H1 (cell line): ENCODE data around the gene RAB30. TPM values are rescaled to one million over a fixed set of nuclear protein-coding genes. Genes with fewer than 3 reads are reported as not detected.

Experiments used
- CTCF ChIA-PET: fragments of 300-600 bp; sonication (Branson Sonifier 250); formaldehyde crosslinking; loops from one replicate; lab custom pipeline; 2021; ENCODE audit not compliant: partially characterized antibody; lab: Charles Lee
- POLR2A ChIA-PET: fragments of 300-600 bp; sonication (Branson Sonifier 250); formaldehyde crosslinking; loops from one replicate; lab custom pipeline; 2021; ENCODE audit warnings: inconsistent platforms; ENCODE audit not compliant: partially characterized antibody; lab: Charles Lee
- DNase-seq, 2 experiments: peaks; one replicate each; pipeline versions ENCODE4 v3.0.0 to v3.0.0-alpha.2; 2010 to 2022; ENCODE audit warnings: low spot score in 2 of 2, low read depth in 1 of 2, mixed read lengths in 1 of 2
- FAIRE-seq: peaks from 2 replicates; lab custom pipeline; 2011; peaks lifted over from hg19 to GRCh38; lab: Jason Lieb, UNC
- H2AFZ ChIP-seq: 2 replicates; pipeline ENCODE4 v1.8.1; 2012; ENCODE audit warnings: low read length, inconsistent platforms
- H2AK5ac ChIP-seq: 2 replicates; pipeline ENCODE4 v1.6.1; 2013; ENCODE audit warnings: low read depth, low read length
- H2BK120ac ChIP-seq: replicated peaks from 2 replicates; pipeline ENCODE3; 2013; ENCODE audit warnings: low read depth, low read length, inconsistent platforms
- H2BK12ac ChIP-seq: 2 replicates; pipeline ENCODE4 v1.6.1; 2013; ENCODE audit warnings: low read depth, low read length
- H2BK15ac ChIP-seq: 2 replicates; pipeline ENCODE4 v1.6.1; 2013; ENCODE audit warnings: low read length
- H2BK20ac ChIP-seq: 2 replicates; pipeline ENCODE4 v1.6.1; 2013; ENCODE audit warnings: low read length
- H2BK5ac ChIP-seq: 2 replicates; pipeline ENCODE4 v1.6.1; 2013; ENCODE audit warnings: low read depth, low read length
- H3K14ac ChIP-seq: 2 replicates; pipeline ENCODE4 v1.6.1; 2013; ENCODE audit warnings: inconsistent platforms; ENCODE audit not compliant: insufficient read length
- H3K18ac ChIP-seq: 2 replicates; pipeline ENCODE4 v1.6.1; 2013; ENCODE audit warnings: low read length; ENCODE audit errors: extremely low read depth
- H3K23ac ChIP-seq: 2 replicates; pipeline ENCODE4 v1.6.1; 2013; ENCODE audit warnings: inconsistent platforms; ENCODE audit not compliant: insufficient read length
- H3K23me2 ChIP-seq: 2 replicates; pipeline ENCODE4 v1.6.1; 2013; ENCODE audit warnings: low read depth, low read length
- H3K27ac ChIP-seq: 2 replicates; pipeline ENCODE4 v1.6.1; 2011; ENCODE audit warnings: low read depth, low read length, inconsistent platforms
- H3K27me3 ChIP-seq, 4 experiments: replicated peaks in 1 of 4; 1 replicate in 1 of 4; 2 replicates in 3 of 4; pipeline versions ENCODE4 v1.6.1 to v1.8.1; 2011 to 2013; ENCODE audit warnings: low read length in 3 of 4, mild to moderate bottlenecking in 3 of 4, inconsistent platforms in 2 of 4, mixed read lengths in 2 of 4, moderate library complexity in 1 of 4; ENCODE audit not compliant: control insufficient read depth in 3 of 4, insufficient read depth in 3 of 4; ENCODE audit errors: extremely low read depth in 1 of 4
- H3K36me3 ChIP-seq, 4 experiments: 2 replicates each; pipeline versions ENCODE4 v1.6.1 to v1.8.1; 2011 to 2013; ENCODE audit warnings: mild to moderate bottlenecking in 4 of 4, low read length in 3 of 4, moderate library complexity in 2 of 4, control low read depth in 1 of 4, inconsistent platforms in 1 of 4; ENCODE audit not compliant: insufficient read depth in 4 of 4, control insufficient read depth in 2 of 4
- H3K4ac ChIP-seq: replicated peaks from 2 replicates; pipeline ENCODE3; 2013; ENCODE audit warnings: low read length, low read depth, mixed read lengths, inconsistent platforms; ENCODE audit not compliant: insufficient read length
- H3K4me1 ChIP-seq, 4 experiments: replicated peaks in 1 of 4; 1 replicate in 1 of 4; 2 replicates in 3 of 4; pipeline versions ENCODE4 v1.6.1 to v1.8.1; 2011 to 2013; ENCODE audit warnings: low read length in 3 of 4, inconsistent platforms in 2 of 4, mixed read lengths in 1 of 4; ENCODE audit not compliant: insufficient read depth in 4 of 4, control insufficient read depth in 3 of 4
- H3K4me2 ChIP-seq, 2 experiments: 2 replicates each; pipeline versions ENCODE4 v1.6.1 to v1.8.1; 2011 to 2013; ENCODE audit warnings: low read depth in 2 of 2, low read length in 2 of 2, control low read depth in 1 of 2, inconsistent platforms in 1 of 2, mild to moderate bottlenecking in 1 of 2; ENCODE audit not compliant: insufficient read depth in 1 of 2
- H3K4me3 ChIP-seq, 4 experiments: fragments of 200-600, 300-600 bp in 1 of 4; sonication (generic), shearing (Covaris generic), sonication (Bioruptor Twin) in 1 of 4; 2 replicates each; pipeline versions ENCODE4 v1.5.1 to v1.8.1; 2011 to 2016; ENCODE audit warnings: low read length in 4 of 4, low read depth in 3 of 4, control low read depth in 2 of 4, inconsistent platforms in 2 of 4, mild to moderate bottlenecking in 2 of 4, mixed read lengths in 1 of 4, moderate library complexity in 1 of 4; ENCODE audit not compliant: insufficient read depth in 2 of 4; ENCODE audit errors: extremely low read depth in 1 of 4
- H3K56ac ChIP-seq: replicated peaks from 2 replicates; pipeline ENCODE3; 2013; ENCODE audit warnings: low read depth, mild to moderate bottlenecking, mixed read lengths, low read length, inconsistent platforms; ENCODE audit not compliant: insufficient read length
- H3K79me1 ChIP-seq: 2 replicates; pipeline ENCODE4 v1.6.1; 2013; ENCODE audit warnings: low read depth, low read length, control low read depth
- H3K79me2 ChIP-seq, 2 experiments: 2 replicates each; pipeline versions ENCODE4 v1.6.1 to v1.8.1; 2012 to 2013; ENCODE audit warnings: low read length in 2 of 2, mild to moderate bottlenecking in 2 of 2, inconsistent platforms in 1 of 2; ENCODE audit not compliant: insufficient read depth in 2 of 2, control insufficient read depth in 1 of 2
- H3K9ac ChIP-seq, 4 experiments: replicated peaks in 1 of 4; 1 replicate in 1 of 4; 2 replicates in 3 of 4; pipeline versions ENCODE4 v1.6.1 to v1.8.1; 2011 to 2013; ENCODE audit warnings: low read depth in 3 of 4, low read length in 3 of 4, control low read depth in 2 of 4, mild to moderate bottlenecking in 2 of 4, moderate library complexity in 2 of 4, inconsistent platforms in 1 of 4; ENCODE audit errors: extremely low read depth in 1 of 4
- H3K9me3 ChIP-seq, 2 experiments: 2 replicates each; pipeline versions ENCODE4 v1.6.1 to v1.8.1; 2012 to 2013; ENCODE audit warnings: mild to moderate bottlenecking in 2 of 2, moderate library complexity in 2 of 2, control low read depth in 1 of 2, inconsistent platforms in 1 of 2, low read depth in 1 of 2, low read length in 1 of 2, mixed read lengths in 1 of 2; ENCODE audit not compliant: insufficient read depth in 2 of 2
- H4K20me1 ChIP-seq, 2 experiments: replicated peaks in 1 of 2; 2 replicates each; pipeline versions ENCODE3 to v1.8.1; 2011 to 2013; ENCODE audit warnings: inconsistent platforms in 2 of 2, low read length in 2 of 2, mild to moderate bottlenecking in 1 of 2; ENCODE audit not compliant: insufficient read depth in 2 of 2, control insufficient read depth in 1 of 2
- H4K5ac ChIP-seq: 2 replicates; pipeline ENCODE4 v1.6.1; 2013; ENCODE audit warnings: low read length, low read depth, mixed read lengths, inconsistent platforms; ENCODE audit not compliant: insufficient read length
- H4K8ac ChIP-seq: 2 replicates; pipeline ENCODE4 v1.8.0; 2013; ENCODE audit warnings: mild to moderate bottlenecking, moderate library complexity, low read length, inconsistent platforms; ENCODE audit not compliant: insufficient read depth; ENCODE audit errors: extremely low read depth
- H4K91ac ChIP-seq: replicated peaks from 2 replicates; pipeline ENCODE3; 2013; ENCODE audit warnings: low read length, mixed read lengths, inconsistent platforms; ENCODE audit not compliant: insufficient read length
- ASH2L ChIP-seq: fragments of 200-600, 300-600 bp; sonication (generic); IDR thresholded peaks from one replicate; pipeline ENCODE4 v1.7.1; 2017; ENCODE audit warnings: low read length
- BACH1 ChIP-seq: IDR thresholded peaks from 2 replicates; pipeline ENCODE4 v1.6.1; 2012; ENCODE audit warnings: low read length, improper control_type of control experiment
- CTCF ChIP-seq, 3 experiments: IDR thresholded peaks; 1 replicate in 2 of 3; 2 replicates in 1 of 3; pipeline versions ENCODE4 v1.5.1 to v1.6.1; 2011; ENCODE audit warnings: low read length in 3 of 3, mild to moderate bottlenecking in 3 of 3, inconsistent platforms in 2 of 3, low read depth in 1 of 3, moderate library complexity in 1 of 3; ENCODE audit not compliant: insufficient read depth in 1 of 3; ENCODE audit errors: control extremely low read depth in 1 of 3
- E2F6 ChIP-seq: IDR thresholded peaks from 2 replicates; pipeline ENCODE4 v1.6.1; 2012; ENCODE audit warnings: inconsistent platforms
- FOSL1 ChIP-seq: IDR thresholded peaks from 2 replicates; pipeline ENCODE4 v1.6.1; 2011; ENCODE audit warnings: mild to moderate bottlenecking, low read depth, low read length, moderate library complexity; ENCODE audit not compliant: insufficient read depth
- GTF2F1 ChIP-seq: IDR thresholded peaks from 2 replicates; pipeline ENCODE4 v1.6.1; 2012; ENCODE audit warnings: low read depth, low read length, improper control_type of control experiment, borderline replicate concordance
- NRF1 ChIP-seq: IDR thresholded peaks from 2 replicates; pipeline ENCODE4 v1.6.1; 2011; ENCODE audit warnings: mild to moderate bottlenecking, low read depth, low read length, improper control_type of control experiment
- RFX5 ChIP-seq: IDR thresholded peaks from 2 replicates; pipeline ENCODE4 v1.6.1; 2011; ENCODE audit warnings: low read depth, low read length, improper control_type of control experiment, borderline replicate concordance
- SIX5 ChIP-seq: IDR thresholded peaks from 2 replicates; pipeline ENCODE4 v1.6.1; 2011; ENCODE audit warnings: mild to moderate bottlenecking, low read depth, low read length
- TAF1 ChIP-seq: IDR thresholded peaks from 2 replicates; pipeline ENCODE4 v1.6.1; 2011; ENCODE audit warnings: mild to moderate bottlenecking, low read depth, low read length
- TBP ChIP-seq: IDR thresholded peaks from 2 replicates; pipeline ENCODE4 v1.6.1; 2011; ENCODE audit warnings: low read depth, low read length, improper control_type of control experiment
- YY1 ChIP-seq: IDR thresholded peaks from 2 replicates; pipeline ENCODE4 v1.6.1; 2011; ENCODE audit warnings: low read depth, mild to moderate bottlenecking, low read length
- WGBS, 2 experiments: shearing (Covaris generic) in 1 of 2; methylation state at CpG; one replicate each; pipeline versions ENCODE4 v1.1.6 to v1.1.7; 2013 to 2015; ENCODE audit warnings: low lambda C conversion rate in 2 of 2, mixed read lengths in 2 of 2, inconsistent platforms in 1 of 2, low coverage in 1 of 2, missing lambda C conversion rate in 1 of 2; ENCODE audit not compliant: insufficient replicate concordance in 2 of 2, insufficient coverage in 1 of 2, insufficient read length in 1 of 2; ENCODE audit errors: extremely low coverage in 1 of 2, missing lambda C conversion rate in 1 of 2; 5-methylcytosine and 5-hydroxymethylcytosine counted together
- polyA plus RNA-seq, 7 experiments: library from polyadenylated mRNA; depleted of rRNA in 3 of 7; stranded (reverse) in 5 of 7; unstranded in 2 of 7; fragments of >200 nt in 5 of 7; fragments of 200-250 nt in 2 of 7; gene quantifications; 1 replicate in 5 of 7; 2 replicates in 1 of 7; 4 replicates in 1 of 7; pipeline versions ENCODE4 v1.2.1 to v1.2.3, GENCODE V29; 2011 to 2013; ENCODE audit warnings: missing spikeins in 2 of 7, mixed read lengths in 2 of 7
- total RNA-seq: library from RNA; stranded (reverse); fragmentation: NEBNext Ultra II Directional; extraction: Animal tissue kit (Norgen Biotek cat#: 25700); gene quantifications from 2 replicates; pipeline ENCODE4 v1.2.1, GENCODE V29; 2021

The RAB30 gene
- total and polyA plus RNA-seq, 2 of the 8 experiments (the other 6 are each of a cell fraction or from before 2014, with no cell fraction given), result 1.6 to 11.7 TPM

GRCh38 chr11:83060965-83061364 lies 10.7 kb downstream of the RAB30 start:
- no peak overlapping the region for H3K9ac ChIP-seq
- no peak overlapping the region for H2BK12ac ChIP-seq
- H3K36me3 ChIP-seq, result no peaks in the 10 kb centered on the region
- H2BK20ac ChIP-seq, result no peak overlapping the region
- no peak overlapping the region for H2AK5ac ChIP-seq
- H3K79me1 ChIP-seq, result no peaks in the 10 kb centered on the region; the same call in 1 of the 2 replicates
- H3K4me1 ChIP-seq, result peaks cover 0 to 6% (median under 1%) of the 10 kb centered on the region in 4 experiments; a peak in 3 of 7 replicates
- no peak overlapping the region for H2BK120ac ChIP-seq
- no peak overlapping the region for H3K18ac ChIP-seq
- no peak overlapping the region for H3K23ac ChIP-seq
- 97% methylated on average over 3 of the region's 3 CpGs; no CpG with 5 or more reads in 1 of the 2 experiments for WGBS, 2 experiments
- H3K23me2 ChIP-seq, result peaks cover 2% of the 10 kb centered on the region; the same call in 1 of the 2 replicates
- no peak overlapping the region for H3K4me2 ChIP-seq
- no peaks in the 10 kb centered on the region for H3K27me3 ChIP-seq
- H2BK5ac ChIP-seq, result no peak overlapping the region
- H4K91ac ChIP-seq, result no peak overlapping the region
- no peak overlapping the region for H3K4ac ChIP-seq
- H3K9me3 ChIP-seq, result no peaks in the 10 kb centered on the region
- H2AFZ ChIP-seq, result no peak overlapping the region
- H3K27ac ChIP-seq, result no peak overlapping the region
- H4K5ac ChIP-seq, result no peak overlapping the region
- DNase-seq, result no peak
- H2BK15ac ChIP-seq, result no peak overlapping the region
- H4K20me1 ChIP-seq, result no peaks in the 10 kb centered on the region
- ChIA-PET CTCF (interaction anchor here (0.5 to 2.2 kb wide), 3 partner anchors 9 to 98 kb away, joined by 3 to 8 read pairs (median 3); no protein-coding TSS in a partner anchor), POLR2A (interaction anchor here (0.9 kb wide), 1 partner anchor 11 kb away, joined by 3 read pairs; the partner anchor contains the start of gene RAB30)
- H4K8ac ChIP-seq, result no peak overlapping the region
- no peak for FAIRE-seq
- no peak overlapping the region for H3K56ac ChIP-seq
- no peak overlapping the region for H3K14ac ChIP-seq
- peaks cover 0 to 8% of the 10 kb centered on the region in 2 experiments; a peak in 2 of 4 replicates for H3K79me2 ChIP-seq
- no peak overlapping the region for H3K4me3 ChIP-seq
- TF ChIP-seq SIX5 (no peak), CTCF (IDR thresholded peaks at IDR 0.05; ENCODE audit: control extremely low read depth in 1 of 3, insufficient read depth in 1 of 3, low read depth in 1 of 3, low read length in 3 of 3) (no peak), TAF1 (no peak), TBP (no peak), GTF2F1 (no peak), YY1 (no peak), ASH2L (no peak), NRF1 (no peak), BACH1 (no peak), FOSL1 (no peak), E2F6 (no peak), RFX5 (no peak)
